HG02763 (cell line): ENCODE data around the gene NUP58.

ENCODE experiments used
- ATAC-seq: cut with Tn5 transposase; IDR thresholded peaks from one replicate; pipeline ENCODE4 v1.9.1; 2021; ENCODE audit warnings: mild to moderate bottlenecking, moderate library complexity; ENCODE audit not compliant: unreplicated experiment

Gene NUP58

GRCh38 chr13:25372284-25373081 is 71.1 kb downstream of the NUP58 start:
- ATAC-seq: no peak

DNA sequence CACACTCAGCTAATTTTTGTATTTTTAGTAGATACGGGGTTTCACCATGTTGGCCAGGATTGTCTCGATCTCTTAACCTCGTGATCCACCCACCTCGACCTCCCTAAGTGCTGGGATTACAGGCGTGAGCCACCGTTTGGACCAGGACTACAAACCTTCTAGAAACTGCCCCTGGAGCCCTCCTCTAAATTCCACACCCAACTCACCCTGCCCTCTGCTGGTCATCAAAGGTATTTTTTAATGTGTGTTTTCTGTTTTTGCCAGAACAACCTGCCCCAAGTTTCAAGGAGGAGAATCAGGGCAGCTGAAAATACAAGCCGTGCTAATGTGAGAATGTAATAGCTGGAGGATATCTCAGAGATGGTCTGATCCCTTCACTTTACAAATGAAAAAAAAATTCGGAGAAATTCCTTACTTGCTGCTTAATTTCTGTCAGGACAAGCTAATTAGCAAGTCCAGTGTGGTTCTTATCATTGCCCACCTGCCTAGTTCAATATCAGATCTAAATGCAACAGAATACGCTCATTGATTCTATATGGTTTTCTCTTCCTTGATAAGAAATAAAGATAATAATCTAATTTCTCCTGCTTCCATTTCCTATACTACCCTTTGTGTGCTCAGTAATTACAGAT is 74.4 kb downstream of the NUP58 start:
- ATAC-seq: no peak

DNA sequence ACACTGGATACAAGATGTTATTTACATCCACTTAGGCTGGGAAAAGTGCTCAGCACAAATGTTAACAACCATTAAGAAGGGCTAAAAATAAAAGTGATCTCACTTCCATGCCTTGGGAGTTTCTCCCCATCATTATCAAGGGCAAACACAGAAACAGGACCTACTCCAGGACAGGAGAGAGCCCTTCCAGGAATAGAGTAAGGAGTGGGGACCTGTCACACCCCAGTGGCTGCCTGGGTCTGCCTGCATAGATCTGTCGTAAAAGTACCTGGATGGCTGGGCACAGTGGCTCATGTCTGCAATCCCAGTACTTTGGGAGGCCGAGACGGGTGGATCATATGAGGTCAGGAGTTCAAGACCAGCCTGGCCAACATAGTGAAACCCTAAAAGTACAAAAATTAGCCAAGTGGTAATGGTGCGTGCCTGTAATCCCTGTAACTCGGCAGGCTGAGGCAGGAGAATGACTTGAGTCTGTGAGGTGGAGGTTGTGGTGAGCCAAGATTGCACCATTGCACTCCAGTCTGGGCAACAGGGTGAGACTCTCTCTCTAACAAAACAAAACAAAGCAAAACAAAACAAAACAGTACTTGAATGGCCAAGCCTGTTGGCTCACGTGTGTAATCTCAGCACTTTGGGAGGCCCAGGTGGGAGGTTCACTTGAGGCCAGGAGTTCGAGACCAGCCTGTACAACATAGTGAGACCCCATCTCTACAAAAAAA is 76.0 kb downstream of the NUP58 start:
- no peak for ATAC-seq

DNA sequence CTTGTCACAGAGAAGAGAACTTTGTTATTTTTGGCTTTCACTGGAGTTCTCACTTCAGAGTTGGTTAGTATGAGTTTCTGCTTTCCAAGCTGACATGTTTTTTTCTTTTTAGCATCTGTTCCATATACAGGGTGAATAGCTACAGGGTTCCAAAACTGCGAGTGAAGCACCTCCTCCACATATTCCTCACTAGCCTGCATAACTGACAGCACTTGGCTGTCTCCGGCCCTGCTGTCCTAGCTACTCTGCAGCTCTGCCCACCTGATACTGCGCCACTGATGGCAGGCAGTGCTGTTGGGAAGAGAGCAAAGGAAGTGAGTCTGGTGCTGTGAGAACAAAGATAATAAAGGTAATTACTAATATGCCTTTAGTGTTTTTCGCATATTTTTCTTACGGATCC is 77.1 kb downstream of the NUP58 start:
- no peak for ATAC-seq

- no peak for ATAC-seq
Measured at GRCh38 chr13:25379011-25379410, 77.6 kb downstream of the NUP58 start.

DNA sequence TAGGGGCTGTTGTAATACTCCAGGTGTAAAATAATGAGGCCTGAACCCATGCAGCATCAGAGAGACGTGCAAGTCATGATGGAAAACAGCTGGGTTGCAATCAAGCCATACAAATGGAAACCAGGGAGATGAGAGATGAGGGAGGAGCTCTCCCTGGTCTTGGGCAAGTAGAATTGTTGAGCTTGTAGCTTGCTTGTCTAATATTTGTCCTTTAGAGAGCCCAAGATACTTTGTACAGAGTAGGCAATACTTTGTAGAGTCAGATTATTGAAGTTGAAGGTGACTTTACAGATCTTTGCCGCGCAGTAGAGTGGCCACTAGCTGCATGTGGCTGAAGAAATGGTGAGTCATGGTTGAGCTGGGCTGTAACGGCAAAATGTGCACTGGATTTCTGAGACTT is 78.7 kb downstream of the NUP58 start:
- no peak for ATAC-seq

DNA sequence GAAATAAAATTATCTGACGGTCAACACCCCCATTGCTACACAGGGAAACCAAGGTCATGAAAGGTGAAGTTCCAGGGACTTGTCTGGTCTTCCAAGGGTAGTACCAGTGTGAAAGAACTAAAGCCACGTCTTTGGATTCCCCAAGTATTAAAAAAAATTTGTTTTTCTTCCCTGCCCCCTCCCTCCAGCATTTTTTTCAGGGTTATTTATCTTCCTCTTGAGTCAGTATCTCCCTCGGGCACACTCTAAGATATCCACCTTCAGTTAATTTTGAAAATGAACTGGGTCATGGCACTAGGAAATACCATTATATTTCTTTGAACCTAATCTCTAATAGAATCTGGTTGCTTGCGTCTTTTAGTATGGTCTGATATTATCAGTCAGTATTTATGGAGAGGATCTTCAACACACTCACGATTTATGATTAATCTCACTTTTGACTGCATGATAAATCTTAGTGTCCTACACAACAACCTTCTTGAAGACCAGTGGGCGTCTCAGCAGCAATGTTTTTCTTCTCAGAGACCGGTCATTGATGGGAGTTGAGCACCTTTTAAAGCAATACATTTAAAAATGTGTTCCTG is 79.4 kb downstream of the NUP58 start:
- ATAC-seq: no peak

DNA sequence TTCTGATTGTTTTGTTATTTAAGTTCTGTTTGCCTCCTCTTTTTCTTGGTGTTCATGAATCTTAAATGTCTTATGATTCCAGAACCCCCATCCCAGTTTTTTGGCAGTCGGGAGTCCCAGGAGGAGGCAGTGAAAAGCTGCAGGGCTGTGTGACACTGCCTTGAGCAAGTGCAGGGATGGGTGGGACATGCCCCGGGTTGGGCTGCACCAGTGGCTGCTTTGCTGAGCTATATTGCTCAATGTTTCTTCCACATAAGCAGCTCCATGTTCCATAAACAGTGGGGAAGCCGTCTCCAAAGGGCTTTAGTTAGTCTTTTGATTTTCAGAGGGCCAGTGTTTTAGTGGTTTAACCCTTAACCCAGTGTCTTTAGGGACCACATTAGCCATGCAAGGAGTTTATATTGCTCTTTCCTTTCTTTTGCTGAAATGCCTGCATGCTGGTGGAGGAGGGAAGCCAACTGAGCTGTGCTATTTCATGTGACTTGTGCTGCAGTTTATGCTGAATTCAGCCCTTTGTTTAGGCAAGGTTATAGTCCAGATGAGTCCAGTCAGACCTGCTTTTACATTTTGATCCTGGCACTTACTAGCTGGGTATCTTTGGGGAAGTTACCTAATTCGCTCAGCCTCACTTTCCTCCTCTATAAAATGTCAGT is 83.5 kb downstream of the NUP58 start:
- no peak for ATAC-seq

DNA sequence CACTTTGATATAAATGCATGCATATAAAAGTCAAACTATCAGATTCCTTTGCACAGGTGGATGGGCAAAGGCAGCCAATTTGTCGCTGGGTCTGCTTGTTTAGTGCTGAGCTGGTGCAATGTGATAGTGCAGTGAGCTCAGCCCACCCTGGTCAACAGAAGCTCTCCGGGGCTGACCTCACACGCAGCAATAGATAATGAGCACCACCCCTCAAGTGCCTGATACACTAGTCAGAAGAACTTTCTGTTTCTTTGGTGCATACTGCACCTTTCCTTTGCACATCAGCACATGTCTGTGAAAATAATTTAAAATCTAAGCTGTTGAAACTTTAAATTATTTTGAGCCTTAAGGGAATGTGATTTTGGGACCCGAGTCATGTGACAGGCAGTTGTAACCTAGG is 90.5 kb downstream of the NUP58 start:
- no peak for ATAC-seq
